Measurements from ENCODE around the gene TDRD12.

Gene TDRD12

DNA sequence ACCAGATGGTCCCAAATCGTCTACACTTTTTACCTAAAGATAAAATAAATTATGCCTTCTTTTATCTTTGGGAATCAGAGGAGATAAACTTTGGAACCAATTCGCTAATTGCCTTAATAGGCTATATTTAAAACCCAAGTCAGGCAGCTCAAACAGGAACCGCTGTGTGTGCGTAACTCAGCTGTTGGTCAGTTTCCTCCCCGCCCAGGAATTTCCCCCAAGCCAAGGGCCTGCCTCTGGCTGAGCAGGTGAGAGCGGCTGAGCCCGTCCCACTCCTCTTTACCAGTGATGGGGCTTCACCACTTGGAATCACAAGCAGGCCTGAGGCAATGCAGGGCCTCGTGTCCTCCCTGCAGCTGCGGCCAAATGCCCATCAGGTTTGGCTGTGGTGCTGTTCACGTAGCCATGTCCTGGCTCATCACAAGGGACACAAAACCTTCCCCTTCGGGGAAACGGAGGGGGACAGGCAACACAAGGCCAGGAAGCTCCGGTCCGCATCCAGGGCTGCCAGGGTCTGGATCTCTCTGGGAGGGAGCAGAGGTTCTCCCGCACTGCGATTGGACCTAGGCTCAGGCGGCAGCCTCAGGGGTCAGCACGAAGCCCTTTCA is 150.5 kb downstream of the TDRD12 start:
- no peak for DNase-seq

- no peak for DNase-seq
Observed at GRCh38 chr19:32870981-32871451, 151.4 kb downstream of the TDRD12 start.

DNA sequence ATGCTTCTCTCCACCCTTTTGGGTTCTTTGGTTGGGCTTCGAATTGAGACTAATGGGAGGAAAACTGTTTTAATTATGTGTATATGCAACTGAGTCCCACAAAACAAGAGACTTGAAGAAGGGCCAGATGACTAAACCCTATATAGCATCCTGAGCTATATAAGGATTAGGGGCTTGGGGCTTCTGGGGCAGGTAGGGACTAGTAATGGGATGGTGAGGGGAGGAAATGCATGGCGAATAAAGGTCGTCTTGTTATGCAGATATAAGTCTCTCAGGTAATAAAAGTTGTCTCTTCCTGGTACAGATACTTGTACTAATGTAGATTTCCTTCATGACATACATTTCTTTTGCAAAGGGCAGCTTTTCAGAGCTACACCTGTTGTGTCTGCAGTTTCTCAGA is 152.8 kb downstream of the TDRD12 start:
- DNase-seq: no peak

- no peak for DNase-seq
Observed at GRCh38 chr19:32873247-32873959, 153.8 kb downstream of the TDRD12 start.

DNA sequence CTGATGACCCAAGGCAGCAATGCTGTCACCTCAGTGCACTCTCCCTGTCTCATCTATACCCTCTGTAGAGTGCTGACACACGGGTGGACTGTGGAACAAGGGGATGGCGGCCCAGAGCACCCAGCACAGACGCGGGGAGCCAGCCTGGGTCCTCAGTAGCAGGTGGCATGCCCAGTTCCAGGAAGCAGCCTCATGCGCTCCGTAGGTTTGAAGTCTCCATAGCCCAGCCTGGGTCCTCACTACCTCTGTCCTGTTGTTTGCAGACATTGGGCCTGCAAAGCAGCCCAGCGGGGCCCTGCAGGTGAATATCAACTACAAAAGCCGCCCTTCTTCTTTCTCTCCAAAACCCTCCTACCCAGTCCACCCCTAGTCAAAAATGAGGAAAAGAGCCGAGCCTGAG is 155.0 kb downstream of the TDRD12 start:
- no peak for DNase-seq

- DNase-seq: no peak
Observed at GRCh38 chr19:32875428-32875827, 155.9 kb downstream of the TDRD12 start.

DNA sequence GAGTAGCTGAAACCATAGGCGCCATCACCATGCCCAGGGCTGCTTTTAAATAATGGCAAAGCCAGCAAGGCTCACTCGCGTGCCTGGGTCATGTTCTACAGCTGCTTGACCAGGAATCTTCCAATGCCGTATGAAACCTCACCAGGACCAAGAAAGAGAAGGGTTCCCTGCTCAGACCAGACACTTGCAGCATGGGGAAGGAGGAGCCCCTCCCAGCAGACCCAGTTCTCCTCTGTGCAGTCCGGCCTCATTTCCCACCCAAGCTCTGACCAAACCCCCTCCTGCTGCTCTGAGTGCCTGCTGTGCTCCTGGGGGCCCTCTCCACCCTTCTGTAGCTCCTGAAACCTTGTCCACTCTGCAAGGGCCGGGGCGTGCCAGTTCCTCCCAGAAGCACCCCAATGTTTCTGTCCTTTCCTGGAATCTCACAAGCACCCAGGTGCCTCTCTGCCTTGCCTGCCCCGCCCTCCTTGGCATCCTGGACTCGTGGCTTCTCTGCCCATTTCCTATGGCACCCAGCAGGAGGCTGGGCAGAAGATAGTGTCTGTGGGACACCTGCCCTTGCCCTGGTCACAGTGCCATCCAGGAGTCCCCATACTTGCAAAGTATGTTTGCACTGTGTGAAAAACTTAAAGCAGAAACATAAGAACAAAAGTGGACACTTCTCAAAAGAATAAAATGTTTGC is 156.8 kb downstream of the TDRD12 start:
- no peak for DNase-seq

- no peak for DNase-seq
Observed at GRCh38 chr19:32876919-32877285, 157.3 kb downstream of the TDRD12 start.
